Measurements from ENCODE around the gene STK17B. TPM values are rescaled to one million over a fixed set of nuclear protein-coding genes. Genes with fewer than 3 reads are reported as not detected.

Gene STK17B
- total RNA-seq, 3 donors from 2014 or later (not counting 1 experiment from before 2014, with no cell fraction given): 295 to 390 (median 380) TPM

DNA sequence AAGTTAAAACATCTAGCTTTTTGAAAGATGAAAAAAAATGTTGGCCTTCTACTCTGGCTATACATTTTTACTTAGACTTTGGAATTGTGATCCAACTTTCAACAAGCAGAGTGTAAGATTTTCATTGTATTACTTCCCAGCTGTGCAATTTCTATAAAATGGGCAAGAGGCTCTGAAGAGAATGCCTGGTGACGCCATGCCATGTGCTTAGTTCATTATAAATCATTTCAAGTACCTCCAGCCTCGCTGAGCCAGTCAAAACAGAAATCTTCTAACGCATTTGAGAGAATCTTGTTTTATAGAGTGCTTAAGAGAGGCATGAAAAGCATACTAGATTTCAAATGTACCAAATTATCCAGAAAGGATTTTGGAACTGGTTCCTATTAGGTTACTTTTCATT is 10.1 kb upstream of the STK17B start:
- H3K27ac ChIP-seq (ENCODE audit: low read length): peak overlapping the region; percentile 88

DNA sequence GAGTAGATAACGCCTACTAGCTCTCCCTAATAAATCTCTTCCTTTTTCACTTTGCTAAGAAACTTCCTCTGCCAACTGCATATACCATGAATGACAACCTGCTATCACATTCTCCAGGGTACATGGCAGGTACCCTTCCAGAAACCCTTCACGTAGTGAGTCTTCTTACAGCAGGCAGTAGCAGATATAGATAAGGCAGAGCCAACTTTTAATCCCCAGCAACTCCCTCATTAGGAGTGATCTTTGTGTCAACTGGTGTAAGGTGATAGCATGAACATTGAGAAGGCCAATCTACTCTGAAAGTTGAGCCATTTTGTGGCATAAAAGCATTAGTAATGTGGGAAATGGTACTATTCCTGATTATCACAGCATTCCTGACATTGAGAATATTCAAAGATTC is 5.7 kb upstream of the STK17B start:
- no peak for ATAC-seq
- H3K27ac Mint-ChIP-seq: peak overlapping the region; percentile 86 to 95
- H3K36me3 Mint-ChIP-seq: no peaks in the 10 kb centered on the region
- intact Hi-C loops (cut with micrococcal nuclease): loop anchor here (2.0 to 5.0 kb wide), 3 partner anchors 16 to 520 kb away; partner anchors contain the start of gene SLC39A10
- no peaks in the 10 kb centered on the region for H3K36me3 ChIP-seq (ENCODE audit: control insufficient read depth, insufficient read depth, low read length)
- no peaks in the 10 kb centered on the region for H3K27me3 Mint-ChIP-seq (ENCODE audit: low read depth in 2 of 2)
- H3K9me3 Mint-ChIP-seq: no peaks in the 10 kb centered on the region
- H3K27ac ChIP-seq (ENCODE audit: low read length): peak overlapping the region; percentile 83
- peaks cover 64% of the 10 kb centered on the region in 2 donors for H3K4me1 Mint-ChIP-seq
- TF ChIP-seq, protein P1, sequence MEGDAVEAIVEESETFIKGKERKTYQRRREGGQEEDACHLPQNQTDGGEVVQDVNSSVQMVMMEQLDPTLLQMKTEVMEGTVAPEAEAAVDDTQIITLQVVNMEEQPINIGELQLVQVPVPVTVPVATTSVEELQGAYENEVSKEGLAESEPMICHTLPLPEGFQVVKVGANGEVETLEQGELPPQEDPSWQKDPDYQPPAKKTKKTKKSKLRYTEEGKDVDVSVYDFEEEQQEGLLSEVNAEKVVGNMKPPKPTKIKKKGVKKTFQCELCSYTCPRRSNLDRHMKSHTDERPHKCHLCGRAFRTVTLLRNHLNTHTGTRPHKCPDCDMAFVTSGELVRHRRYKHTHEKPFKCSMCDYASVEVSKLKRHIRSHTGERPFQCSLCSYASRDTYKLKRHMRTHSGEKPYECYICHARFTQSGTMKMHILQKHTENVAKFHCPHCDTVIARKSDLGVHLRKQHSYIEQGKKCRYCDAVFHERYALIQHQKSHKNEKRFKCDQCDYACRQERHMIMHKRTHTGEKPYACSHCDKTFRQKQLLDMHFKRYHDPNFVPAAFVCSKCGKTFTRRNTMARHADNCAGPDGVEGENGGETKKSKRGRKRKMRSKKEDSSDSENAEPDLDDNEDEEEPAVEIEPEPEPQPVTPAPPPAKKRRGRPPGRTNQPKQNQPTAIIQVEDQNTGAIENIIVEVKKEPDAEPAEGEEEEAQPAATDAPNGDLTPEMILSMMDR (IDR thresholded peaks at IDR 0.05): no peak
- H3K4me3 ChIP-seq (ENCODE audit: low read length): no peak overlapping the region
- peaks cover 49% of the 10 kb centered on the region for H3K4me1 ChIP-seq (ENCODE audit: control insufficient read depth, insufficient read depth, low read length)
- WGBS (ENCODE audit: insufficient coverage): 57% methylated on average over 1 of the region's 2 CpGs
- peak in 1 of 2 donors; percentile 46 for DNase-seq
- H3K4me3 Mint-ChIP-seq: peak overlapping the region; percentile 79
- H3K9me3 ChIP-seq (ENCODE audit: control insufficient read depth, insufficient read depth, low read length): no peaks in the 10 kb centered on the region
- H3K27me3 ChIP-seq (ENCODE audit: control insufficient read depth, insufficient read depth, low read length): no peaks in the 10 kb centered on the region

More for the DNA sequence above, 10.1 kb upstream of the STK17B start:
- TF ChIP-seq, protein P1 (IDR thresholded peaks at IDR 0.05): no peak
- no peaks in the 10 kb centered on the region for H3K9me3 ChIP-seq (ENCODE audit: control insufficient read depth, insufficient read depth, low read length)
- Mint-ChIP-seq H3K4me3 (no peak overlapping the region), H3K36me3 (no peaks in the 10 kb centered on the region), H3K27ac (peak overlapping the region; percentile 90 to 98), H3K27me3 (ENCODE audit: low read depth in 2 of 2) (no peaks in the 10 kb centered on the region), H3K9me3 (peaks cover 0 to 3% of the 10 kb centered on the region in 2 donors), H3K4me1 (peaks cover 57 to 79% of the 10 kb centered on the region in 2 donors)
- no peaks in the 10 kb centered on the region for H3K27me3 ChIP-seq (ENCODE audit: control insufficient read depth, insufficient read depth, low read length)
- WGBS (ENCODE audit: insufficient coverage): 89% methylated on average over 1 of the region's 3 CpGs
- peaks cover 58% of the 10 kb centered on the region for H3K4me1 ChIP-seq (ENCODE audit: control insufficient read depth, insufficient read depth, low read length)
- no peaks in the 10 kb centered on the region for H3K36me3 ChIP-seq (ENCODE audit: control insufficient read depth, insufficient read depth, low read length)
- ATAC-seq: no peak
- intact Hi-C loops (cut with micrococcal nuclease): loop anchor here (5.0 kb wide), 1 partner anchor 34 kb away; no protein-coding TSS in a partner anchor
- DNase-seq: no peak
- no peak overlapping the region for H3K4me3 ChIP-seq (ENCODE audit: low read length)

DNA sequence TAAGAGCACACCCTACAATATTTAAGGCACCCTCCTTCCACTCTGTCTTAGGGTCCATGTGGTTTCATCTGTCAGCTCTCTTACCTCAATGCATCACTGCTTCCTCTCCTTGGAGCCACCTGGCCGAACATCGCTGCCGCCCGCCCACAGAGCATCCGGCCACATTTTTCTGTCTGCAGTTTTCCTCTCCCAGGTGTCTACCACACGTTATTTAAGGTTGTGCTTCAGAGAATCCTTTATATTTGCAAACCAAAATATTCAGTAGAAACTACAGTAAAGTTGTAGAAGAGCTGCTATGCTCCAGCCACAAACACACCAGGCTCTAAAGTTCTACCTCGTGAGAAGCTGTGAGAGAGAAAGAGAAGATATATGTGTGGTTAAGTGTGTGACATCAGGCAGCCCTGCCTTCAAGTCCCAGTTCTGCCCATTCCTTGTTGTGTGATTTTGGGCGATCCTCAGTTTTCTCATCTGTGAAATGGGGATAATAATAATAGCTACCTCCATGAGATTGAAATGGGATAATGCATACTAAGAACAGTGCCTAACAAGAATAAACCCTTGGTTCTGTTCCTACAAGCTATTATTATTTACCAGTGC is 4.9 kb upstream of the STK17B start:
- intact Hi-C loops (cut with micrococcal nuclease): loop anchor here (1.0 to 5.0 kb wide), 4 partner anchors 15 to 519 kb away; partner anchors contain the start of gene SLC39A10
- peak; percentile 38 to 58 (median 54) for ATAC-seq
- H3K9me3 Mint-ChIP-seq: no peaks in the 10 kb centered on the region
- DNase-seq: peak; percentile 69 to 95
- peak overlapping the region; percentile 79 for H3K4me3 Mint-ChIP-seq
- no peaks in the 10 kb centered on the region for H3K36me3 Mint-ChIP-seq
- no peaks in the 10 kb centered on the region for H3K27me3 Mint-ChIP-seq (ENCODE audit: low read depth in 2 of 2)
- Histone ChIP-seq H3K4me1 (ENCODE audit: control insufficient read depth, insufficient read depth, low read length) (peaks cover 50% of the 10 kb centered on the region), H3K36me3 (ENCODE audit: control insufficient read depth, insufficient read depth, low read length) (no peaks in the 10 kb centered on the region), H3K4me3 (ENCODE audit: low read length) (peak overlapping the region; percentile 0), H3K27ac (ENCODE audit: low read length) (peak overlapping the region; percentile 83), H3K9me3 (ENCODE audit: control insufficient read depth, insufficient read depth, low read length) (no peaks in the 10 kb centered on the region), H3K27me3 (ENCODE audit: control insufficient read depth, insufficient read depth, low read length) (no peaks in the 10 kb centered on the region)
- H3K4me1 Mint-ChIP-seq: peaks cover 55 to 57% of the 10 kb centered on the region in 2 donors
- TF ChIP-seq, protein P1 (IDR thresholded peaks at IDR 0.05): no peak
- H3K27ac Mint-ChIP-seq: peak overlapping the region; percentile 86 to 95
- WGBS (ENCODE audit: insufficient coverage): 7% methylated on average over 6 of the region's 8 CpGs
